HuH-7.5 (cell line): ENCODE measurements around the gene TBCA.
A peak's percentile ranks its signal among the peaks of the same experiment; 100 is the strongest.
"Not testable (repeated sequence)": the region's sequence is repeated elsewhere in the genome, so short reads cannot be mapped to it uniquely, and the experiment has no call there.

ENCODE experiments used
- DNase-seq: peaks from one replicate; pipeline ENCODE4 v3.0.0; 2011; ENCODE audit warnings: low spot score

The TBCA gene

DNA sequence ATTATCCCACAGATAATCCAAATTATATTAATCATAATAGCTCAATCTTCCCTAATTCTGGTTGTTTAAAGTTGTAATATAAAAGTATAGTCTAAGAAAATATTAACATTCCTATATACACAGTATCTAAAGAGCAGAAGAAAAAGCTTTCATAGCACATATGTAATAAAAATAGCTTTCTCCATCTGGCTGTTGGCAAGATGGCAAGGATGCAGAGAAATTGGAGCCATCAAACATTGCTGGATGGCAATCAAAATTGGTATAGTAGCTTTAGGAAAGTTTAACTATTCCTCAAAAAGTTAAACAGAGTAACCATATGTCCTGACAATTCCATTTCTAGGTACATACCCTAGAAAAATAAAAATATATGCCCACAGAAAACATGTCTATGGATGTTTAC is 66.8 kb downstream of the TBCA start:
- no peak for DNase-seq

DNA sequence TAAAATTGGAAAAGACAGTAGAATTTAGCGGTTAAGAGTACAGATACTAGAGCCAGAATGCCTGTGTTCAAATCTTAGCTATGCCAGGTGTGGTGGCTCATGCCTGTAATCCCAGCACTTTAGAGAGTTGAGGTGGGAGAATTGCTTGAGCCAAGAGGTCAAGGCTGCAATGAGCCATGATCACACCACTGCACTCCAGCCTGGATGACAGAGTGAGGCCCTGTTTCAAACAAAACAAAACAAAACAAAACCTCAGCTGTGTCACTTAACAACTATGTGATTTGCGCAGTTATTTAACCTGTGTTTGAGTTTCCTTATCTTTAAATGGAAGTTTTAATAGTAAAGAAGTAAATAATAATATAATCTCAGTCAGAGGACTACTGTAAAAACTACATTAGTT is 68.3 kb downstream of the TBCA start:
- DNase-seq, result no peak

DNA sequence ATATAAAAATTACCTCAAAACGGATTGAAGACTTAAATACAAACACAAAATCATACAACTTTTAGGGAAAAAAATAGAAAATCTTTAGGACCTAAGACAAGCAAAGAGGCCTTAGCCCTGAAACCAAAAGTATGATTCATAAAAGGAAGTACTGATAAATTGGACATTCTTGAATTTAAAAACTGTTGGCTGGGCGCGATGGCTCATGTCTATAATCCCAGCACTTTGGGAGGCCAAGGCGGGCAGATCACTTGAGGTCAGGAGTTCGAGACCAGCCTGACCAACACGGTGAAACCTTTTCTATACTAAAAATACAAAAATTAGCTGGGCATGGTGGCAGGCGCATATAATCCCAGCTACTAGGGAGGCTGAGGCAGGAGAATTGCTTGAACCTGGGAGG is 76.6 kb downstream of the TBCA start:
- DNase-seq, result not testable (repeated sequence)

GRCh38 chr5:77698920-77699319 is 77.2 kb downstream of the TBCA start:
- DNase-seq, result no peak

DNA sequence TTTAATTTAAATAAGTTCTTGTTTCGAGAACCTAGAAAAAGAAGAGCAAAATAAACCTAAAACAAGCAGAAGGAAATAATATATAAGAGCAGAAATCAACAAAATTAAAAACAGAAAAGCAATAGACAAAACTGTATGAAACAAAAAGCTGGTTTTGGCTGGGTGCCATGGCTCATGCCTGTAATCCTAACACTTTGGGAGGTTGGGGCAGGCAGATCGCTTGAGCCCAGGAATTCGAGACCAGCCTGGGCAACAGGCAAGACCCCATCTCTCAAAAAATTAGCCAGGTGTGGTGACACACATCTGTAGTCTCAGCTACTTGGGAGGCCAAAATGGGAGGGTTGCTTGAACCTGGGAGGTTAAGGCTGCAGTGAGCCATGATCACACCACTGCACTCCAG is 78.4 kb downstream of the TBCA start:
- no peak for DNase-seq

DNA sequence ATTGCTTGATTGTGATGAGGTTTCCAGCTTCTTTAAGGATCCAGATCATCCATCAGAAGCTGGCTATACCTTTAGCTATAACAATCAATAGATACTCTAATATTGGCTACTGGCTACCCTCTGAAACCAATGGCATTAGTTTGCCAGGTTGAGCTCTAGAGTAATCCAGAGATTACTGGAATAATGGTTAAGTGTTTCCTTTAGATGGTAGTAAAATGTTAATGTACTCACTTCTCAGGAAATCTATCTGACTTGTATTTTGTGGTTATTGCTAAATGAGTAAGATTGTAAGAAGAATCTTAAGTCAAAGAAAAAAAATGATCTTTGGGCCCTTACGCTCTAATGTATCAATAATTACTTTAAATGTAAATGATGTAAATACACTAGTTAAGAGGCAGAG is 80.0 kb downstream of the TBCA start:
- no peak for DNase-seq

GRCh38 chr5:77693913-77694312 is 82.2 kb downstream of the TBCA start:
- peak; percentile 1 for DNase-seq

- DNase-seq, result no peak
These were observed 92.9 kb downstream of the TBCA start for GRCh38 chr5:77683171-77683732.

- DNase-seq, result no peak
These were observed 105.6 kb downstream of the TBCA start for GRCh38 chr5:77670526-77670925.

- DNase-seq, result no peak
These were observed 106.5 kb downstream of the TBCA start for GRCh38 chr5:77669677-77670076.

DNA sequence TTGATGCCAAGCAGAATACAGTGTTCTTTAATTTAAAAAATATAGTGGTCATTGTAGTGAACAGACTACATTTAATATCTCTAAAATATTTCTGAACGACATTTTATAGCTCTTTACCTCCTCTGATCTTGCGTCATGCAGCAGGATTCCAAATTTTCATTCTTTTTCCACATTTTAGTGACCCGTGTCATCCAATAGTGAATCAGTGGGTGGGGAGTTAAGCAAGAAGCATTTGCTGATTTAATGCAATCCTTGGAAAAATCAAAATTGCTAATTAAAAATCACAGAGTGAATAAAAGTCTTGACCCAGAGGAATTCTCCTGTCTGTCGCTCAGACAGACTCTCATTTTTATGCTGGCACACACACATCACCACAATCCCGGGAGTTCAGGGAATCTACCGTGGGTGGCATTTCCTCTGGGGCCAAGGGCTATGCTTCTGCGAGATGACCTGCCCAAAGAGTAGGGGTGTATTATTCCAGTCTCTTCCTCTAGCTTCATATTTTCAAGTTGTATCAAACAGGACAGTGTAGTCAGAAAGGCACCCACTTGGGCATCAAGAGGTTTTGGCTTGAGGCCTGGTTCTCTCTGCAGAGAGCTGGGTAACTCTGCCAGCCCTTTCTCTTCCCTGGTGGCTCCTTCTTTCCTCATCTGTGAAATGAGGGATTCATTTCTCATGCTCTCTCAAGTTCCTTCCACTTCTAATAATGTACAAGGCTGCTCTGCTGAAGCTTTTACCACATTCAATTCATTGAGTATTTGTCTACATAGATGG is 112.9 kb downstream of the TBCA start:
- no peak for DNase-seq

GRCh38 chr5:77662635-77663034 is 113.5 kb downstream of the TBCA start:
- DNase-seq, result no peak

- no peak for DNase-seq
These were observed 117.5 kb downstream of the TBCA start for GRCh38 chr5:77658662-77659061.

DNA sequence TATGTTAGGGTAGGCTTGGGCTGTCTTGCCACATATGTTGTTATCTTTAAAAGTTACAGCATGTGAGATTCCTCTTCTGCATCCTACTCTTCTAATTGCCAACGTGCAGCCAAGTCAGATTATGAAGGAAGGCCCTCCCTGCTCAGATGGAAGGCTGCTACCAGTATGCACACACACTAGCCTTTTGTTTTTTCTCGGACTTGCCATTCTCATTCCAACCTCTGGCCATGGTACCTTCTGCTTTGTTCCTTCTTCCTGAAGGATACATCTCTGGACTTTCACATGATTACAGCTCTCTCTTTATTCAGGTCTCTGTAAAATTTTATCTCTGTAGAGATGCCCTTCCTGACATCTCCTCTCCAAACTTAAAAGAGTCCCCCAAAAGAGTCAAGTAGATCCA is 124.8 kb downstream of the TBCA start:
- no peak for DNase-seq

DNA sequence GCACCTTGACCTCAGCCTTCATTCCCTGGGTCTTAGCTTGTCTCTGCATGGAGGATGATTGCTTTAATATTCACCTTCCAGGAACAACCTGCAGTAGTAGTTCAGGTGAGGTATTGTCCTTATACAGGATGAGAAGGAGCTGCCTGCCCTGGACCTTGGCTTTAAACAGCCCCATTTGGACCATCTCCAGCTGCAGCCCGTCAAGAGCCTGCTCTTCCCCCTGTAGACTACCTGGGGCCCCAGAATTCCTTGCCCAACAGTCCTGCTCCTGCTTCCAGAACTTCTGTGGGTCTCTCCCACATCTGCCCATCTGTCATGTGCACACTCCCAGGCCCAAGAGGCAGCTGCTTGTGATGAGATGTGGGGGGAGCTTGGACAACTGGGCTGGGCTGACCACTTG is 125.5 kb downstream of the TBCA start:
- DNase-seq, result no peak

DNA sequence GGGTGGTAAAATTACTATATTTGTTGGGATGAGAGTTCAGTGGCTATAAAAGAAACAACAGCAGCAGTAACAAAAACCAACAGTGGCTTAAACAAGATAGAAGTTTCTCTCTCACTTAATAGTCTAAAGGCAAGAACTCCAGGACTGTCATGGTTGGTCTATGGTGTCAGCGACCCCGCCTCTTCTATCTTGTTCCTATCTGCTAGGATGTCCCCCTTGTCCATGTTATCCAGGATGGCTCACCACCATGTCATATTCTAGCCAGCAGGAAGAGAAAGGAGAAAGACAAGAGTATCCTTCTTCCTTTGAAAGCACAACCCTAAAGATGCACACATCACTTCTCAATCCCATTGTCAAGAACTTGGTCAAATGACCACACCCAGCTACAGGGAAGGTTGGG is 126.4 kb downstream of the TBCA start:
- no peak for DNase-seq

DNA sequence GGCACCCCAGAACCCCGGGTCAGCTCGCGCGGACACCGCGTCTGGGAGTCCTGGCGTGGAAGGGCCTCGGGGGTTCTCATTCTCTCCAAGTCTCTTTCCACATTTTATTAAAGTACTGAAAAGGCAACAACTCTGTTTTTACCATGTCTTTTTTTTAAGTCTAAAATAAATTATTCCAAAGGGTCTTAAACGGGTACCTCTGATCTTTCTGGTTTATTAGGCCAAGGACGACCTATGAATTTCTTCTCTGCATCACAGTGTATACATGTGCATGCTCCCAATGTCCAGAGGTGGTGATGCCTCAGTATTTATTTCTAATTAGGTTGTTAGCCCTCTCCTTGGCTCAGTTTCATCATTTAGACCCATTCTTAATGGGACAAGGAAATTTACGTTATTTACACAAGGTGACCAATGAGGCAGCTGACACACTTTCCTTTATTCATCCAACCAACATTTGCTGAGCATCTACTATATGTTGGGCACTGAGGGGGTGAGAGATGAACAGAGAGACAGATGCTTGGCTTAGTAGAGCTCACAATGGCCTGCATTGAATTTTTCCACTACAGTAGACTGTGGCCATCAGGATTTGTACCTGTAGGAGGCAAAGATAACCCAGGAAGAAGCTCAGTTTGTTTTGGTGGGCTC is 130.0 kb downstream of the TBCA start:
- DNase-seq, result no peak

- DNase-seq, result peak; percentile 80
These were observed 130.8 kb downstream of the TBCA start for GRCh38 chr5:77645158-77645994.

DNA sequence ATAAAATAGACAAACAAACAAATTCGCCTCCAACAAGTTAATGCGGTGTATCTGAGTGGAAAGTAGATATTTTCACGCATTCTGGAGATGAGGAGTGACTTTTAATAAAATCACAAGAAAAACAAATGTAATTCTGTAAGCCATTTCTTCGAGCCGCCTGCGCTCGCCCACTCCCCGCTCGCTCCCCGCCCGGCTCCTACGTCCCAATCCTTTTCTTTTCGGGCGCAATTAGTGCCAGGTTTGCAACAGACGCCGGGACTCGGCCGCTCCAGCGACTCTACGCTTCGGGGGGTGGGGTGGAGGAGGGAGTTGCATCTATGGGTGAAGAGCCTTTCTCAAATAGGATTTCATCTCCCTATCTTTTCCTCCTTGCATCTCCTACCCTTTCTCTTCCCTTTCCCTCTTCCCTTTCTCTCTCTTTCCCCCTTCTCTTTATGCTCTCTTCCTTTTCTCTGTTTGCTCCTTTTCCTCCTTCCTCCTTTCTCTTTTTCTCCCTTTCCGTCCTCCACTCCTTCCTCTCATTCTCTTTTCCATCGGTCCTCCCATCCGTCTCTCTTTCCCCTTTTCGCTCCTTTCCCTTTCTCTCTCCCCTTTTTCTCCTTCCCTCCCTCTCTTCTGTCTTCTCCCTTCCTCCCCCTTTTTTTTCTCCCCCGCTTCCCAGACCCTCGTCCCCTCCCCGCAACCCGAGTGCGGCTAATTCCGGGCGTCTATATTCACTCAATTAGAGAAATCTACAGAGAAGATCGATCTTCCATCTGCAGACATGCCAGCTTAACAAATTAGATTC is 131.6 kb downstream of the TBCA start:
- no peak for DNase-seq

- no peak for DNase-seq
These were observed 132.3 kb downstream of the TBCA start for GRCh38 chr5:77643654-77644370.
